Ishikawa (cell line): Measurements from ENCODE around the gene TMEM248.

Experiments used
- CEBPB ChIP-seq: IDR thresholded peaks from 2 replicates; pipeline ENCODE4 v1.6.1; 2012
- CREB1 ChIP-seq: IDR thresholded peaks from 2 replicates; pipeline ENCODE4 v1.6.1; 2012; ENCODE audit warnings: low read depth
- EGR1 ChIP-seq: IDR thresholded peaks from 2 replicates; pipeline ENCODE4 v1.6.1; 2012
- EP300 ChIP-seq: IDR thresholded peaks from 2 replicates; pipeline ENCODE4 v1.6.1; 2012; ENCODE audit warnings: borderline replicate concordance
- FOXM1 ChIP-seq: IDR thresholded peaks from 2 replicates; pipeline ENCODE4 v1.6.1; 2012; ENCODE audit warnings: low read depth, borderline replicate concordance
- NFIC ChIP-seq: IDR thresholded peaks from 2 replicates; pipeline ENCODE4 v1.6.1; 2012
- RAD21 ChIP-seq: IDR thresholded peaks from 2 replicates; pipeline ENCODE4 v1.6.1; 2012; ENCODE audit warnings: low read depth
- TAF1 ChIP-seq: IDR thresholded peaks from 2 replicates; pipeline ENCODE4 v1.6.1; 2012; ENCODE audit warnings: low read depth, mild to moderate bottlenecking
- TCF12 ChIP-seq: IDR thresholded peaks from 2 replicates; pipeline ENCODE4 v1.6.1; 2012; ENCODE audit warnings: low read depth
- TEAD4 ChIP-seq: IDR thresholded peaks from 2 replicates; pipeline ENCODE4 v1.6.1; 2012
- YY1 ChIP-seq: IDR thresholded peaks from 2 replicates; pipeline ENCODE4 v1.6.1; 2012; ENCODE audit warnings: low read depth
- ZBTB7A ChIP-seq: IDR thresholded peaks from 2 replicates; pipeline ENCODE4 v1.6.1; 2012; ENCODE audit warnings: low read depth
- TF ChIP-seq, protein P1 (sequence below): IDR thresholded peaks from 2 replicates; pipeline ENCODE4 v1.6.1; 2012
- TF ChIP-seq, protein P2 (sequence below): IDR thresholded peaks from 2 replicates; pipeline ENCODE4 v1.6.1; 2012
- TF ChIP-seq, protein P3 (sequence below): IDR thresholded peaks from 2 replicates; pipeline ENCODE4 v1.6.1; 2012; ENCODE audit warnings: low read depth, mild to moderate bottlenecking

The TMEM248 gene

DNA sequence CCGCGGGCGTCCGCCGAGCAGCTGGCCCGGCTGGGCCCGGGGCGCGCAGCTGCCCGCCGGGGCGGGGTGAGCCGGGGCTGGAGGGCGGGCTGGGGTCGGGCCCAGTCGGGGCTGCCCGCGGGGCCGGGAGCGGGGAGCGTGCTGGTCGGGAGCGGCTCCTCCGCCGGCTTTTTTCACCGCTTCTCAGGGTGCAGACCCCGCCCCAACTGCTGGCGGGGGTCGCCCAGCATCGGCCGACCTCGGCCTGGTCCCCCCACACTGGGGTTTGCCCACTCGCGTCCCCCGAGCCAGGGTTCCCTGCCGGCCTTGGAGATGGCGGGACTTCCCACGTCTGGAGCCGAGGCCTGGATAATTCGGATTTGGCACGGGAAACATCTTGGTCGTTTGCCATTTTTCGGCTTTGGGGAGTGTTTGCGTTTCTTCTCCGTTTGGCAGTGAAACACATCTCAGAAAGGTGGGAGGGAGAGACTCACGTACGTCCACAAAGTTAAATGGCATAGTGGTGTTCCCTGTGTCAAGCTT is 432 bp downstream of the TMEM248 start:
- TF ChIP-seq YY1 = no peak
- no peak for TF ChIP-seq TAF1
- no peak for TF ChIP-seq CEBPB
- no peak for TF ChIP-seq EGR1
- TF ChIP-seq TEAD4 = no peak
- no peak for TF ChIP-seq TCF12
- no peak for TF ChIP-seq RAD21
- TF ChIP-seq FOXM1 = no peak
- no peak for TF ChIP-seq EP300
- TF ChIP-seq, protein P1, sequence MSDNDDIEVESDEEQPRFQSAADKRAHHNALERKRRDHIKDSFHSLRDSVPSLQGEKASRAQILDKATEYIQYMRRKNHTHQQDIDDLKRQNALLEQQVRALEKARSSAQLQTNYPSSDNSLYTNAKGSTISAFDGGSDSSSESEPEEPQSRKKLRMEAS = no peak
- TF ChIP-seq ZBTB7A = no peak
- TF ChIP-seq, protein P2, sequence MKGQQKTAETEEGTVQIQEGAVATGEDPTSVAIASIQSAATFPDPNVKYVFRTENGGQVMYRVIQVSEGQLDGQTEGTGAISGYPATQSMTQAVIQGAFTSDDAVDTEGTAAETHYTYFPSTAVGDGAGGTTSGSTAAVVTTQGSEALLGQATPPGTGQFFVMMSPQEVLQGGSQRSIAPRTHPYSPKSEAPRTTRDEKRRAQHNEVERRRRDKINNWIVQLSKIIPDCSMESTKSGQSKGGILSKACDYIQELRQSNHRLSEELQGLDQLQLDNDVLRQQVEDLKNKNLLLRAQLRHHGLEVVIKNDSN = no peak
- TF ChIP-seq NFIC = no peak
- no peak for TF ChIP-seq CREB1
- TF ChIP-seq, protein P3, sequence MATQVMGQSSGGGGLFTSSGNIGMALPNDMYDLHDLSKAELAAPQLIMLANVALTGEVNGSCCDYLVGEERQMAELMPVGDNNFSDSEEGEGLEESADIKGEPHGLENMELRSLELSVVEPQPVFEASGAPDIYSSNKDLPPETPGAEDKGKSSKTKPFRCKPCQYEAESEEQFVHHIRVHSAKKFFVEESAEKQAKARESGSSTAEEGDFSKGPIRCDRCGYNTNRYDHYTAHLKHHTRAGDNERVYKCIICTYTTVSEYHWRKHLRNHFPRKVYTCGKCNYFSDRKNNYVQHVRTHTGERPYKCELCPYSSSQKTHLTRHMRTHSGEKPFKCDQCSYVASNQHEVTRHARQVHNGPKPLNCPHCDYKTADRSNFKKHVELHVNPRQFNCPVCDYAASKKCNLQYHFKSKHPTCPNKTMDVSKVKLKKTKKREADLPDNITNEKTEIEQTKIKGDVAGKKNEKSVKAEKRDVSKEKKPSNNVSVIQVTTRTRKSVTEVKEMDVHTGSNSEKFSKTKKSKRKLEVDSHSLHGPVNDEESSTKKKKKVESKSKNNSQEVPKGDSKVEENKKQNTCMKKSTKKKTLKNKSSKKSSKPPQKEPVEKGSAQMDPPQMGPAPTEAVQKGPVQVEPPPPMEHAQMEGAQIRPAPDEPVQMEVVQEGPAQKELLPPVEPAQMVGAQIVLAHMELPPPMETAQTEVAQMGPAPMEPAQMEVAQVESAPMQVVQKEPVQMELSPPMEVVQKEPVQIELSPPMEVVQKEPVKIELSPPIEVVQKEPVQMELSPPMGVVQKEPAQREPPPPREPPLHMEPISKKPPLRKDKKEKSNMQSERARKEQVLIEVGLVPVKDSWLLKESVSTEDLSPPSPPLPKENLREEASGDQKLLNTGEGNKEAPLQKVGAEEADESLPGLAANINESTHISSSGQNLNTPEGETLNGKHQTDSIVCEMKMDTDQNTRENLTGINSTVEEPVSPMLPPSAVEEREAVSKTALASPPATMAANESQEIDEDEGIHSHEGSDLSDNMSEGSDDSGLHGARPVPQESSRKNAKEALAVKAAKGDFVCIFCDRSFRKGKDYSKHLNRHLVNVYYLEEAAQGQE = no peak

DNA sequence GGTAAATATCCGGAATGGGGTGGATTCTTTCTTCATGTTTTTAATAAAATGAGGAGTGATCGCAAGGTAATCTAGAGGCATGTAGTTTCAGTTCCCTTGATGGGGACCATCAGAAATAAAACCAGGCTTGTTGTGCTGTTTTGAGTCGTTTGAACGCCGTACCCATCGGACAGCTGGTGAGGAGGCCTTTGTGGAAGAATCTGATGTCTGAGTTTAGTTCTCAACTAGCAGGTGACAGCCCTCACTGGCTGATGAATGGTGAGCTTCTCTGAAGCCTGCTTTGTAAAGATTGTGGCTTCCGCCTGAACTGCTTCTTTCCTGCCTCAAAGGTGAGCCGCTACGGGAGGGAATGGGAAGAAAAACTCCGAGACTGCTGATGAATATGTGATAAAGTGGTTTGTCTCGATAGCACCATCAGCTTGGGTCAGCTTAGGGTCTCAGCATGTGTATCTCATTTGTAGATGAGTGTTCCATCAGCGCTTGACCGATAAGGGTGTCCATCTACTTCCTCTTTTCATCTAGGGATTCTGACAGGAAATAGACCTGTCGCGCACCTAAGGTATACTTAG is 977 bp downstream of the TMEM248 start:
- TF ChIP-seq, protein P1 = 0 out of 2 replicates have a peak, but pooled peaks have one; percentile 20
- TF ChIP-seq TCF12 (no peak), CREB1 (no peak)

DNA sequence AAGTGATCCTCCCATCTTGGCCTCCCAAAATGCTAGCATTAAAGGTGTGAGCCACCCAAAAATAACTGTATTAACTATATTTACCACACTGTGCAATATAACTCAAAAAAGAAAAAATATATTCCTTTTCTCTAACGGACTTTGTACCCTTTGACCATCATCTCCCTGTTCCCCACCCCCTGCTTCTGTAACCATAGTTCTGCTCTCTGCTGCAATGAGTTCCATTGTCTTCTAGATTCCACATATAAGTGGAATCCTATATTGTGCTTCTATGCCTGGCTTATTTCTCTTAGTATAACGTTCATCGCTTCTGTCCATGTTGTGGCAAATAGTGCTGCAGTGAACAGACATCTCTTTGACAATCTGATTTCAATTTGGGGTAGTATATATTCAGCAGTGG is 4.2 kb downstream of the TMEM248 start:
- no peak for TF ChIP-seq TCF12
- TF ChIP-seq, protein P2 = no peak
- TF ChIP-seq, protein P3 = no peak
- no peak for TF ChIP-seq FOXM1
- no peak for TF ChIP-seq NFIC
- no peak for TF ChIP-seq EP300
- no peak for TF ChIP-seq CEBPB
- TF ChIP-seq TAF1 = no peak
- no peak for TF ChIP-seq RAD21

DNA sequence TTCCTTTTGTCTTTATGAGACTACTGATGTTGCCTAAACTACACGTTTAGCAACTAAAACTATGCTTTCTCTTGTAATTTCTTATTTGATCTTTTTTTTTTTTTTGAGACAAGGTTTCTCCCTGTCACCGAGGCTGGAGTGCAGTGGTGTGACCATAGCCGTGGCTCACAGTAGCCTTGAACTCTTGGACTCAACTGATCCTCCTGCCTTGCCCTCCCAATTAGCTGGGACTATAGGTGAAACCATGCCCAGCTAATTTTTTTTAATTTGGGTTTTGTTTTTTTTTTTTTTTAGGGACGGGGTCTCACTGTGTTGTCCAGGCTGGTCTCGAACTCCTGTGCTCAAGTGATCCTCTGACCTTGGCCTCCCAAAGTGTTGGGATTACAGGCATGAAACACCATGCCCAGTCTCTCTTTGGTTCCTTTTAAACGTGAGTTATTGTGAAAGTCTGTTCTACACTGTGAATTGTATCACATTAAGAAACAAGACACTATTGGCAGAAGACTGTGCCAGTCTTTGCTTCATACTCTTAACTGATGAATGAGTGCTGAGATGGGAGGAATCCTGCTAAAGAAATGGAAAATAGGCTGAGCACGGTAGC is 6.4 kb downstream of the TMEM248 start:
- no peak for TF ChIP-seq EGR1

DNA sequence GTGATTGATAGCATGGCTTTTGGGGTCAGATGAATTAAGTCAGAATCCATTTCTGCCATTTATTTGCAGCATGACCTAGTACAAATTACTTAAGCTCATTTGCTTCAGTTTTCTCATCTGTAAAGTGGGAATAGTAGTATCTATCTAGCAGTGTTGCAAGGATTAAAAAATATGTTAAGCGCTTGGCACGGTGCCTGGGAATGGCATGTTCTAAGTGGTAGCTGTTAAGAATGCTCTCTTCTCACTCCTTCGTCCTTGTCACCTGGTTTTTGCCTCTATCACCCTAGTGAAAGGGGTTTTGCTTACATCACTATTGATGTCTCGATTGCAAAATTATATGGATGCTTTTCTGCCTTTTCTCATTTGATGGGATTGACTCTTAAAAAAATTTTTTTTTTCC is 7.4 kb downstream of the TMEM248 start:
- no peak for TF ChIP-seq TEAD4
- TF ChIP-seq, protein P2 = no peak
- TF ChIP-seq YY1 = no peak
- TF ChIP-seq TAF1 = no peak
- no peak for TF ChIP-seq EGR1
- TF ChIP-seq, protein P1 = no peak
- TF ChIP-seq CEBPB = no peak
- TF ChIP-seq FOXM1 = no peak
- no peak for TF ChIP-seq ZBTB7A
- TF ChIP-seq TCF12 = no peak
- TF ChIP-seq EP300 = no peak
- TF ChIP-seq CREB1 = no peak
- TF ChIP-seq, protein P3 = no peak
